Measurements from ENCODE around the gene RPP14.
"Not testable (repeated sequence)": the region's sequence is repeated elsewhere in the genome, so short reads cannot be mapped to it uniquely, and the experiment has no call there.

The RPP14 gene

DNA sequence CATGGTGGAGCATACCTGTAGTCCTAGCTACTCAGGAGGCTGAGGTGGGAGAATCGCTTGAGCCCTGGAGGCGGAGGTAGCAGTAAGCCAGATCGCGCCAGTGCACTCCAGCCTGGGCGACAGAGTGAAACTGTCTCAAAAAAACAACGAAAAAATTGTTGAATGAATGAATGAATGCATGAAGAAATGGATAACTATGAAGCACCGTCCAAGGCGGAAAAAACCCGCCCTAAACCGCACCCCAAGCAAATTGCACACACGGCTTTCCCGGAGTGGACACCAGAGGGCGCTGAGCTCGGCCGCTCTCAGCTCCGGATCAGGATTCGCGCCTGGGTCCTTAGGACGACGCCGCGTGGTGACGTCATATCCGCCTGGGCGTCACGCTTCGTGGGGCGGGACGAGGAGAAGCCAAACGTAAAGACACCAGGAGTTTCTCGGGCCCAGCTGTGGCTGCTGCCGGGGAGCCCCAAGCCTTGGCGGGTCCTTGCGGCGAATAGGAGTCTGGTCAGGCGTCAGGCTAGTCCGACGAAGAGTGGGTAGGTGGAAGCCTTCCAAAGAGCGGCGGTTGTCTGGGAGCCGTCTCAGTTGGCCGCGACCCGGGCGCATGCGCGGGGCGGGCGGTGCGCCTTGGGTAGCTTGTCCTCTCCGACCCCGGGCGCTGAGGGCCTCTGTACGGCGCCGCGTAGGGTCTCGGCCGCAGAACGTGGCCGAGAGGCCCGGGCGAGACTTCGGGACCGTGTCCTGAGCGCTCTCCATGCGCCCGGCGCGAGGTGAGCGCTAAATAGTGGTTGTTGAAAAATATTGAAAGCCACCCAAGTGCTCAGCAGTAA, at the start of gene RPP14, which contains the start of gene HTD2:
Gene RPP14, plus strand, starts transcription at position 364 of the 830 bp plus-strand sequence. CDS start 4,085 bp downstream, outside the sequence.
Gene HTD2, plus strand, starts transcription at position 639 of the 830 bp plus-strand sequence. CDS start 11,094 bp downstream, outside the sequence.
- peak; percentile 75 for DNase-seq

GRCh38 chr3:58256511-58256910, 49.5 kb upstream of the RPP14 start:
- no peak for DNase-seq

DNA sequence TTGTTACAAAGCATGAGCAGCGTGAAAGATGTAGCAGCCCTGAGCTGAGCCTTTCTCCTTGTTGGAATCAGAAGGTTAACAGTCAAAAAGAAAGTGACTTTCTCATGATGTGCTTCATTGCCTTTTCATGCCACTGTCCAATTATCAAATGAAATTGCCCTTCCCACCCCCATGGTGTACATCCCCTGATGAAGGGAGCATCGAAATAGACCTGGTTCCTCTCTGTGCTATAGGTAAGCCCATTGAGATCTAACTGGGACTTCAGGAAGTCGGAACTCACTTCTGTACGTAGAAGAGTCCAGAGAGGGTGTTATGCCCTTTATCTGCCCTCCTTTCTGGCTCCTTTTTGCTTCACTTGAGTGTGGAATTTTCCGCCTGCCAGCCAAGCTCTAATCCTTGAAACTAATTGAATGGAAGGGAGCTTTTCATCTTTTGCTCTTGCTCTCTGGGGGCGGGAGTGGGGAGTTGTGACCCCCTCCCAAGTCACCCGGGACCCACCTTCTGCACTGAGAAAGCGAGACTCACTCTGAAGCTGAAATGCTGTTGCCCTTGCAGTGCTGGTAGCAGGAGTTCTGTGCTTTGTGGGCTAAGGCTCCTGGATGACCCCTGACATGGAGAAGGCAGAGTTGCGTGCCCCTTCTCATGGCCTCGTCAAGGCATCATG, 47.5 kb upstream of the RPP14 start:
- DNase-seq = no peak

DNA sequence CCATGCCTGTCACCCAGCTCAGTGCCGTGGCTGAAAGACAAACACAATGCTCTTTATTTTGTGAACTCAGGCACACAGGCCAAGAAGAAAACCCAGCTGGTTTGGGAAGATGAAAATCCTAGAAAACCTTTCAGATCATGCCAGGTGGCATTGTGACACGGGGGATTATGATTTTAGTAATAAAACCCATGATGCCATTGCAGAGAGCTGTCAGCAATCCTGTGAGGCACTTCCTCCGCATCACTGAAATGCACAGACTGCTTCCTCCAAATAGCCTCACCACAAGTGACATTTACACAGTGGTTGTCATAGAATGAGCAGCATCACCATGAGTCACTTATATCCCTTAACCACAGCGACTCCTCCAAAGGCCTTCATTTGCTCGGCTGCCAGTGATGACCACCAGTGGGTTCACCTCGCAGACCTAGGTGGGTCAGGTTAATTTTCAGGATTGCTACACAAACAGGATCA, 45.7 kb upstream of the RPP14 start:
- DNase-seq = no peak

GRCh38 chr3:58260733-58261132, 45.3 kb upstream of the RPP14 start:
- DNase-seq = no peak

GRCh38 chr3:58261954-58262666, 43.9 kb upstream of the RPP14 start:
- no peak for DNase-seq

- DNase-seq = peak; percentile 45
These were observed 39.5 kb upstream of the RPP14 start for GRCh38 chr3:58266577-58266976.

DNA sequence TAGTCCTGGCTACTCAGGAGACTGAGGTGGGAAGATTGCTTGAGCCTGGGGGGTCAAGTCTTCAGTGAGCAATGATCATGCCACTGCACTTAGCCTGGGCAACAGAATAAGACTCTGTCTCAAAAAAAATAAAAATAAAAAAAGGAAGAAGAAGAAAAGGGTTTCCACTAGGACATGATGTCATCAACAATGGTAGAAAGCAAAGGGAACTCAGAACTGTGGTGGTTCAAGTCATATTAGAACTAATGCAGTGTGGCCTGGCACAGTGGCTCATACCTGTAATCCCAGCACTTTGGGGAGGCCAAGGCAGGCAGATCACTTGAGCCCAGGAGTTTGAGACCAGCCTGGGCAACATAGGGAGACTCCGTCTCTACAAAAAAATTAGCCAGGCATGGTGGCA, 38.5 kb upstream of the RPP14 start:
- not testable (repeated sequence) for DNase-seq

GRCh38 chr3:58269356-58269755, 36.7 kb upstream of the RPP14 start:
- no peak for DNase-seq

GRCh38 chr3:58270485-58270884, 35.6 kb upstream of the RPP14 start:
- no peak for DNase-seq

GRCh38 chr3:58271901-58272501, 34.0 kb upstream of the RPP14 start:
- DNase-seq = no peak

- DNase-seq = no peak
These were observed 33.2 kb upstream of the RPP14 start for GRCh38 chr3:58272891-58273290.

- DNase-seq = not testable (repeated sequence)
These were observed 32.7 kb upstream of the RPP14 start for GRCh38 chr3:58273362-58273761.

GRCh38 chr3:58274027-58274614, 31.9 kb upstream of the RPP14 start:
- no peak for DNase-seq

DNA sequence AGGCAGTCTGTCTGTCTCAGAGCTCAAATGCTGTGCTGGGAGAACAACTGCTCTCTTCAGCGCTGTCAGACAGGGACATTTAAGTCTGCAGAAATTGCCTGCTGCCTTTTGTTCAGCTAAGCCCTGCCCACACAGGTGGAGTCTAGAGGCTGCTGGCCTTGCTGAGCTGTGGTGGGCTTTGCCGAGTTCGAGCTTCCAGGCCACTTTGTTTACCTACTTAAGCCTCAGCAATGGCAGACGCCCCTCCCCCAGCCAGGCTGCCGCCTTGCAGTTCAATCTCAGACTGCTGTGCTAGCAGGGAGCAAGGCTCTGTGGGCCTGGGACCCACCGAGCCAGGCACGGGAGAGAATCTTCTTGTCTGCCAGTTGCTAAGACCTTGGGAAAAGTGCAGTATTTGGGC, 25.0 kb upstream of the RPP14 start:
- DNase-seq = no peak

DNA sequence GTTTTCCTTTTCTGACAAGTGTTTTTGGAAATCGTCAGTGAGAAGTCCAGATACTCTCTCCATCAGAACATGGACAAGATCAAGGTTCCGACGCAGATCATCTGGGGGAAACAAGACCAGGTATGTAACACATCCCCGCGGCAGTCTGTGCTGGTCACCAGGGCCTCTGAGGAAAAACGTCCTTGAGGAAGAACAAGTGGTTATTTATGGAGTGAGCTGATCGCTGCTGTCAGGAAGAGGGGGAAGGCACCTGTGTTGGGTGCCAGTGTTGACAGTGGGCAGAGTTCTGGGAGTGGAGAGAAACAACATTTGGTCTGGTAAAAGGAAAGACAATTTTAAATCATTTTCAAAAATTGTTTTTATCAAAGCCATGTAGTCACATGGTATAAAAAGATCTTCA, 20.7 kb upstream of the RPP14 start:
- DNase-seq = no peak

- DNase-seq = no peak
These were observed 18.7 kb upstream of the RPP14 start for GRCh38 chr3:58287354-58287753.

DNA sequence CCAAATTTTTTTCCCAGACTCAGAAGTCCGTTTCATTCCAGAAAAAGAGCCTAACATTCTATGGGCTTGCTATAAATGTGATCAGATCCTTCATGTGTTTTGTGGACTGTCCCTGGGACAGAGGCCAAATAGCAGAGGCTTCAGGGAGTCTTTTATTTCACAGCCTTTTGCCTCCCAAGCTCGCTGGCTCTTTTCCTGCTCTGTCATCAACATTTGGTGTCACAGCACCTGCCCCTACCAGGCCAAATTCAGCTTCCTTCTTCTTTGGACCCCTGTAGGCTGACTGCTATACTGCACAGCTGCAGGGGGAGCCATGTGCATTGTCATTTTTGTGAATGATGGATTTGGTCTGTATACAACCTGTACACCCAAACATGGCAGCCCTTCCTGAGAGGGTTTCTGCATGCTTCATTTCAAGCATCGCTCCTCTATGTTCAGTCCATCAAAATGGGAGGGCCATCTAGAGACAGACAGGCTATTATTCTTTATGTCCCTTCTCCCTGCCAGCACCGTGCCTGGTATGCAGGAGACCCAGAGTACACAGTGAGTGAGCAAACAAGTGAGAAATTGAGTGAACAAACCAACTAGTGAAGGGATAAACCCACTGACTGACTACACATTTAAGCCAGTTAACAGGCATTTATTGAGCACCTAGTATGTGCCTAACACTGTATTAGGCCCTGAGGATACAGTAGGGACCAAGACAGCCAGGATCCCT, 17.9 kb upstream of the RPP14 start:
- DNase-seq = no peak

DNA sequence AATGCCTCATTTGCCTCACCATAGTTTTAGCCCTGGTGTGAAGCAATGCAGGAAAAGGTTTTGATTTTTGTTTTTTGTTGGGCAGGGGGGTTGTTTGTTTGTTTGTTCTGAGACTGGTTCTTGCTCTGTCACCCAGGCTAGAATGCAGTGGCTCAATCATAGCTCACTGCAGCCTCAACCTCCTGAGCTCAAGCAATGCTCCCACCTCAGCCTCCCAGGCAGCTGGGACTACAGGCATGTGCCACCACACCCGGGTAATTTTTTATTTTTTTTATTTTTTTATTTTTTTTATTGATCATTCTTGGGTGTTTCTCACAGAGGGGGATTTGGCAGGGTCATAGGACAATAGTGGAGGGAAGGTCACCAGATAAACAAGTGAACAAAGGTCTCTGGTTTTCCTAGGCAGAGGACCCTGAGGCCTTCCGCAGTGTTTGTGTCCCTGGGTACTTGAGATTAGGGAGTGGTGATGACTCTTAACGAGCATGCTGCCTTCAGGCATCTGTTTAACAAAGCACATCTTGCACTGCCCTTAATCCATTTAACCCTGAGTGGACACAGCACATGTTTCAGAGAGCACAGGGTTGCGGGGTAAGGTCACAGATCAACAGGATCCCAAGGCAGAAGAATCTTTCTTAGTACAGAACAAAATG, 17.0 kb upstream of the RPP14 start:
- not testable (repeated sequence) for DNase-seq

DNA sequence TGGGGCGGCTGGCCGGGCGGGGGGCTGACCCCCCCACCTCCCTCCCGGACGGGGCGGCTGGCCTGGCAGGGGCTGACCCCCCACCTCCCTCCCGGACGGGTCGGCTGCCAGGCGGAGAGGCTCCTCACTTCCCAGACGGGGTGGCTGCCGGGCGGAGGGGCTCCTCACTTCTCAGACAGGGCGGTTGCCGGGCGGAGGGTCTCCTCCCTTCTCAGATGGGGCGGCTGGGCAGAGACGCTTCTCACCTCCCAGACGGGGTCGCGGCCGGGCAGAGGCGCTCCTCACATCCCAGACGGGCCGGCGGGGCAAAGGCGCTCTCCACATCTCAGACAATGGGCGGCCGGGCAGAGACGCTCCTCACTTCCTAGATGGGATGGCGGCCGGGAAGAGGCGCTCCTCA, 15.6 kb upstream of the RPP14 start:
- not testable (repeated sequence) for DNase-seq

- DNase-seq = no peak
These were observed 14.2 kb upstream of the RPP14 start for GRCh38 chr3:58291671-58292338.
